Measurements from ENCODE around the gene RHO. TPM values are rescaled to one million over a fixed set of nuclear protein-coding genes. Genes with fewer than 3 reads are reported as not detected.
A peak's percentile ranks its signal among the peaks of the same experiment; 100 is the strongest.

RHO gene
- total RNA-seq, 2 experiments from 2014 or later, result not detected

GRCh38 chr3:129555616-129556357 is 27.3 kb downstream of the RHO start:
- Mint-ChIP-seq H3K9me3 (no peaks in the 10 kb centered on the region), H3K4me3 (no peak overlapping the region), H3K27ac (no peak overlapping the region), H3K36me3 (ENCODE audit: low read depth) (no peaks in the 10 kb centered on the region), H3K4me1 (ENCODE audit: low read depth) (peaks cover 6% of the 10 kb centered on the region), H3K27me3 (peaks cover 4% of the 10 kb centered on the region)
- DNase-seq (no peak), ATAC-seq (no peak)
- intact Hi-C loops (cut with micrococcal nuclease), result no loop called here
- ChIA-PET CTCF (interaction anchor here (2.5 kb wide), 1 partner anchor 65 kb away, joined by 9 read pairs; no protein-coding TSS in a partner anchor), POLR2A (no interaction called here)
- TF ChIP-seq, protein P1, sequence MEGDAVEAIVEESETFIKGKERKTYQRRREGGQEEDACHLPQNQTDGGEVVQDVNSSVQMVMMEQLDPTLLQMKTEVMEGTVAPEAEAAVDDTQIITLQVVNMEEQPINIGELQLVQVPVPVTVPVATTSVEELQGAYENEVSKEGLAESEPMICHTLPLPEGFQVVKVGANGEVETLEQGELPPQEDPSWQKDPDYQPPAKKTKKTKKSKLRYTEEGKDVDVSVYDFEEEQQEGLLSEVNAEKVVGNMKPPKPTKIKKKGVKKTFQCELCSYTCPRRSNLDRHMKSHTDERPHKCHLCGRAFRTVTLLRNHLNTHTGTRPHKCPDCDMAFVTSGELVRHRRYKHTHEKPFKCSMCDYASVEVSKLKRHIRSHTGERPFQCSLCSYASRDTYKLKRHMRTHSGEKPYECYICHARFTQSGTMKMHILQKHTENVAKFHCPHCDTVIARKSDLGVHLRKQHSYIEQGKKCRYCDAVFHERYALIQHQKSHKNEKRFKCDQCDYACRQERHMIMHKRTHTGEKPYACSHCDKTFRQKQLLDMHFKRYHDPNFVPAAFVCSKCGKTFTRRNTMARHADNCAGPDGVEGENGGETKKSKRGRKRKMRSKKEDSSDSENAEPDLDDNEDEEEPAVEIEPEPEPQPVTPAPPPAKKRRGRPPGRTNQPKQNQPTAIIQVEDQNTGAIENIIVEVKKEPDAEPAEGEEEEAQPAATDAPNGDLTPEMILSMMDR (IDR thresholded peaks at IDR 0.05), result no peak

- Mint-ChIP-seq H3K27ac (no peak overlapping the region), H3K4me1 (ENCODE audit: low read depth) (peaks cover 6% of the 10 kb centered on the region), H3K4me3 (no peak overlapping the region), H3K9me3 (no peaks in the 10 kb centered on the region), H3K27me3 (peaks cover 4% of the 10 kb centered on the region), H3K36me3 (ENCODE audit: low read depth) (no peaks in the 10 kb centered on the region)
- ChIA-PET POLR2A (no interaction called here), CTCF (no interaction called here)
- DNase-seq, result no peak
- ATAC-seq, result no peak
- TF ChIP-seq, protein P1 (IDR thresholded peaks at IDR 0.05), result no peak
- intact Hi-C loops (cut with micrococcal nuclease), result no loop called here
Observed at GRCh38 chr3:129556358-129556695, 27.9 kb downstream of the RHO start.

GRCh38 chr3:129556890-129557547 is 28.6 kb downstream of the RHO start:
- CTCF ChIA-PET, result no interaction called here
- POLR2A ChIA-PET, result interaction anchor here (1.0 kb wide), 1 partner anchor 20 kb away, joined by 3 read pairs; no protein-coding TSS in a partner anchor
- Mint-ChIP-seq H3K27me3 (peaks cover 4% of the 10 kb centered on the region), H3K9me3 (no peaks in the 10 kb centered on the region), H3K27ac (no peak overlapping the region), H3K4me1 (ENCODE audit: low read depth) (peaks cover 6% of the 10 kb centered on the region), H3K4me3 (no peak overlapping the region), H3K36me3 (ENCODE audit: low read depth) (no peaks in the 10 kb centered on the region)
- TF ChIP-seq, protein P1 (IDR thresholded peaks at IDR 0.05), result no peak
- intact Hi-C loops (cut with micrococcal nuclease), result no loop called here
- ATAC-seq (no peak), DNase-seq (no peak)

DNA sequence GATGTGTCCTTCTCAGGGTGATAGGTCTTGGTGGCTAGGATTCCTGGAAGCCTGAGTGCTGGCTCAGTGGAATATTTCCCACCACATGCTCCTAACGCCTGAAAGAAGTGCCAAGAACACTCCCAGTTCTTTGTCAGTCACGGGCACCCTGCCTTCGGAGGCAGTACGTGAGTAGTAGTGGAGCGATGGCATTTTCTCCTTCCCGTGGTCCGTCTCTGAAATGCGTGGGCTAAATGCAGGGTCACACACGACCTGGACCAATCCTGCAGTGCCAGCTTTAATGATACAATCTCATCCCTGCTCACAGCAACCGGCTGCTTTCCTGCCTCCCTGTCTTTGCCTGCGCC is 29.1 kb downstream of the RHO start:
- H3K27me3 Mint-ChIP-seq, result peaks cover 4% of the 10 kb centered on the region
- no peak overlapping the region for H3K27ac Mint-ChIP-seq
- no peaks in the 10 kb centered on the region for H3K9me3 Mint-ChIP-seq
- intact Hi-C loops (cut with micrococcal nuclease), result no loop called here
- ChIA-PET CTCF (no interaction called here), POLR2A (interaction anchor here (1.0 kb wide), 1 partner anchor 19 kb away, joined by 3 read pairs; no protein-coding TSS in a partner anchor)
- TF ChIP-seq, protein P1 (IDR thresholded peaks at IDR 0.05), result no peak
- H3K4me1 Mint-ChIP-seq (ENCODE audit: low read depth), result peaks cover 6% of the 10 kb centered on the region
- no peaks in the 10 kb centered on the region for H3K36me3 Mint-ChIP-seq (ENCODE audit: low read depth)
- no peak for DNase-seq
- no peak overlapping the region for H3K4me3 Mint-ChIP-seq
- ATAC-seq, result no peak

- Mint-ChIP-seq H3K27ac (no peak overlapping the region), H3K4me3 (no peak overlapping the region), H3K27me3 (no peaks in the 10 kb centered on the region), H3K36me3 (ENCODE audit: low read depth) (no peaks in the 10 kb centered on the region), H3K9me3 (no peaks in the 10 kb centered on the region), H3K4me1 (ENCODE audit: low read depth) (peaks cover 6% of the 10 kb centered on the region)
- TF ChIP-seq, protein P1 (IDR thresholded peaks at IDR 0.05), result no peak
- CTCF ChIA-PET, result no interaction called here
- intact Hi-C loops (cut with micrococcal nuclease), result no loop called here
- DNase-seq (no peak), ATAC-seq (peak; percentile 10)
- POLR2A ChIA-PET, result interaction anchor here (1.0 kb wide), 1 partner anchor 19 kb away, joined by 3 read pairs; no protein-coding TSS in a partner anchor
Observed at GRCh38 chr3:129558081-129558771, 29.8 kb downstream of the RHO start.

Data from activated CD8-positive, alpha-beta T cell treated with anti-CD3 and anti-CD28 coated beads for 36 hours (primary cell).